Myocyte (in vitro differentiated cells): ENCODE measurements around the gene LRRC40. TPM values are rescaled to one million over a fixed set of nuclear protein-coding genes. Genes with fewer than 3 reads are reported as not detected.
A peak's percentile ranks its signal among the peaks of the same experiment; 100 is the strongest.

Experiments
- DNase-seq: peaks from one replicate; pipeline ENCODE4 v3.0.0-alpha.2; 2012; ENCODE audit warnings: low read depth
- total RNA-seq: library from RNA; depleted of rRNA; stranded (reverse); fragments of >200 nt; gene quantifications from 2 replicates; pipeline ENCODE4 v1.2.3, GENCODE V29; 2014

The LRRC40 gene
- total RNA-seq, 1 donor from 2014 or later: 15.9 TPM

DNA sequence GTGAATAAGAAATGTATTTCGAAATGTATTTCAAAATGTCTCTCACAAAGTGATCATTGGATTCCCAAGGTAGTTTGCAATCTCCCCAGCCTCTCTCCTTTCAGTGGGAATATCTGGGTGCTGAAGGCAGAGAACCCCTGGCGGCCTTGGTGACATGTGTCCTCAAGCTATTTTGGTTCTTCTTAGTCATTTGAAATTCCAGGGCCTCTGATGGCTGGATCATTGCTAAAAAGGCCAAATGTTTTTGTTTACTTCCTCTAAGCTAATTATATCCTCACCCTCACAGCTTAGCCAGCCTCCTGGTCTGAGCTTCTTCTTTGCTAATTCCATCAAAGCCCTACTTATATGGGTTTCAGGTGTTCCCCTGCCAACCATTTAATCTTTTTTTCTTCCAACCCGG is 71.2 kb downstream of the LRRC40 start:
- DNase-seq: peak; percentile 87

DNA sequence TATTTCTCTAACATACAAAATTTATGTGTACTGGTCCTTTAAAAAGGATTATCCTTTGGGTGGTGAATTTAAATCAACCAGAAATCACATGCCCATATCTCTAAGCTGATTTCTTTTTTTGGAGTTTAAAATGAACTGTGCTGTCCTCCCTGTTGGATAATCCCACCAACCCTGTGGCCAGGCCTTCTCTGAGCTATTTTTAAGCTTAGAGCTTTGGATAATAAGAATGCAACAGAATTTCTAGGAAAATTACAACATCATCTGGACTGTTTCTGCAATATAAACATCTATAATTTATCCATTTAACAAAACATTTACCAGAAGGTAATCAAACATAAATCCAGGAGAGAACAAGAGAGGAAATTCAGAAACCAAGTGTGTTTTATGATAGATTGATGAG is 88.3 kb downstream of the LRRC40 start:
- peak; percentile 18 for DNase-seq

DNA sequence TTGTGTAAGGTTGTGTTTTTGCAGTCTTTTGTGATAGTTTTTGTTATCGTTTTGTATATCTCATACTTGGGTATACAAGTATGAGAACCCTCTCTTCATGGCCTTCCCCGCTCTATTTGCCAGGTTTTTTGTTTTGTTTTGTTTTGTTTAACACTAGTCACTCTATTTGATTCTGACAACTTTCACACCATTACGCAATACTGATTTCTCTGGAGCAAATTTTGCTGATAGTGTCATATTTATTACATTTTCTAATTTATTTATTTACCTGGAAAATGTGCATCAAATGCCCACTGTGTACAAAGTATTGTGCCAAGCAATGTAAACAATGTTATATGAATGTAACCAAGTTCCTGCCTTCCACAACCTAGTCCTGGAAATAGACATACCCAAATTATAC is 90.1 kb downstream of the LRRC40 start:
- no peak for DNase-seq

DNA sequence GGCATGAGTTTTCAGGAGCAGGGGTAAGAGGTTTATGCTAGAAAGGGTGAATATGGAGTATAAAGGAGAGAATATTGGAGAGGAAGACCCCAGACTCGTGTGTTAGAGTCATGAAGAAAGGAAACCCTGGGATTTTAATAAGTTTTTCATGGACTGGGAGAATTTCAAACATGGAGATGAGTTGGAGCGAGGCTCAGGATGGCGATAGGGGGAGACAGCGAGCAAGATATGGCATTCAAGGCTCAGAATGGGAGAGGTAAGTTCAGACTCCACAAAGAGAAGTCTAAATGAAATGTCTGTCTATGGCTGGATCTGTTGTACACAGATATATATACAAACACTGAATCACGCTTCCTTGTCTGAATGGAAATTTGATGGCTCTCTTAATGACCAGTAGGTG is 92.5 kb downstream of the LRRC40 start:
- DNase-seq: no peak

DNA sequence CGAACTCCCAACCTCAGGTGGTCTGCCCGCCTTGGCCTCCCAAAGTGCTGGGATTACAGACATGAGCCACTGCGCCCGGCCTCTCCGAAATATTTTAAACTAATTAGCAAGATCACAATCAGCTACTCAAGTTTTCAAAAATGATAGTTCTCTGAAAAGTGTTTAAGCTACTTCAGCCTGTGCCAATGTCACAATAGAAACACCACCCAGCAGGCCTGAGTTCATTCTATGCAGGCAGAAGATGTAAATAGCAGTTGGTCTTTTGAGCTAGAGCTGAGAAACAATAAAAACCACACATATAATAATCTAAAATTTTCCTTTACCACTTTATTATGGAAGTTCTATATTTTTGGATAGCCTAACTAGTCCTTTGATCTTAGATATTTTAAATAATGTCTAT is 96.1 kb downstream of the LRRC40 start:
- DNase-seq: no peak

DNA sequence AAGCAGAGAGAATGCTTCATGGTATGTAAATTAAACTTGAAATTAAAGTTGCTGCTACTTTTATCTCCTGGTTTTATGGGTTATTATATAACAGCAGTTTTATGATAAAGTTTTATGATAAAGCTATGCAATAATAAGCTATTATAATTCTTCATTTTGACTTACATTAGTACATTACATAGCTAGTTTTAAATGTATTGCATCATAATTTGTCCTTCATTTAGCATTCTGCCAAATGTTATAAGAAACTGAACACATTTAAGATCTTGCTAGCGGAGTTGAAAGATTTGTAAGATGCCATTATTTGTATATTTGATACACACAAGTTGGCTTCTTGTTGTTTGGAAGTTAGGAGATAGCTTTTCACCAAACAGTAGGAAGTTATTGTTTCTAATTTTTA is 101.6 kb downstream of the LRRC40 start:
- no peak for DNase-seq

DNA sequence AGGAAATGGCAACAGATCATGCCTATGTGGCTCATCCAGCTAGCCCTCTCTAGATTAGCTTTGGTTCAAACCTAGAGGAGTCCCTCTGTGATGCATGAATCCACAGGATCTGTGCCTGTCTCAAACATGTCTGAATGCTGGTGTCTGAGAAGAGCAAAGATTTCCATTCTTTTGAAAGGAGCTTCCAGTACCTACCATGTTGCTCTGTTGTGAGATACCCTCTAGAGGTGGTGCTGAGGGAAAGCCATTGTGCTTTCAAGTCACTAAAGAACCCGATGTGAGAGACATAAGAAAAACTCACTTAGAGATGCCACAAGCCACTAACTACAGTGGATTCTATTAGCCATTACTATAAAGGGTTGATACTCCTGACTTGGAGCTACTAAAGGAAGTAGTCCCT is 103.6 kb downstream of the LRRC40 start:
- DNase-seq: no peak

DNA sequence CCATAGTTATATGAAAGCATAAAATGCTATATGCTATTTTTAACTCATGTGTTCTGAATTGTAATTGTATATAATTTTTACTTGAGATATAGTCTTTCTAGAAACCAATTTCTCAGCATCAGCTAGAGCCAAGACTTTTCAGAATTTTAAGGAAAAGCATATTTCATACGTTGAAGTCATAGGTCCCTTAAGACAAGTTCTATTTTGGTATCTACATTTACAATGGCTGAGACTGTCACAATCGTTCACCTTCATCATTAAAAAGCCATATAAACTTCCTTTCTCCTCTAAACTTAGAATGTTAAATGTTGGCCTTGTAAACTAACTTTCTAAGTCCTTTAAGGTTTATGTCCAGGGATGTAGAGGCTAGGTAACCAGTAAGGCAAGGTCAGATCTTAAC is 104.1 kb downstream of the LRRC40 start:
- DNase-seq: no peak

Other genes starting within 250 kb of the LRRC40 start
- gene SRSF11, start 15.8 kb upstream of the LRRC40 start, total RNA-seq: 98.7 and 102 TPM in 2 replicates
- 29.1 and 37.2 TPM in 2 replicates for gene ANKRD13C, start 149.1 kb upstream of the LRRC40 start, total RNA-seq
- gene CTH, start 205.7 kb upstream of the LRRC40 start, total RNA-seq: 2.3 and 3.7 TPM in 2 replicates